Stimulated activated naive B cell treated with anti-CD40 and anti-IgM and Interleukin-4, amounts not matched to agents 10 μg/mL and 1 μg/mL and 100 μg/mL, for 72 hours (primary cell): ENCODE data around the gene SLC25A51.
"Not testable (repeated sequence)": the region's sequence is repeated elsewhere in the genome, so short reads cannot be mapped to it uniquely, and the experiment has no call there.

Source experiments
- ATAC-seq, 2 donors: fragments of 150-1000 bp; cut with Tn5 transposase; replicated peaks; 2 replicates each; pipeline ENCODE4 v1.10.0; 2021; ENCODE audit warnings: moderate library complexity in 1 of 2
- DNase-seq: peaks from one replicate; pipeline ENCODE4 v3.0.0; 2021
- H3K27ac Mint-ChIP-seq: one replicate; pipeline ENCODE4 v1.8.0; 2022; ENCODE audit warnings: mild to moderate bottlenecking, mixed read lengths
- H3K27me3 Mint-ChIP-seq, 2 donors: one replicate each; pipeline ENCODE4 v1.8.0; 2022; ENCODE audit warnings: mixed read lengths in 2 of 2
- H3K36me3 Mint-ChIP-seq, 2 donors: one replicate each; pipeline ENCODE4 v1.8.0; 2022; ENCODE audit warnings: mixed read lengths in 2 of 2, mild to moderate bottlenecking in 1 of 2
- H3K4me1 Mint-ChIP-seq, 2 donors: one replicate each; pipeline ENCODE4 v1.8.0; 2022; ENCODE audit warnings: mixed read lengths in 2 of 2, mild to moderate bottlenecking in 1 of 2
- H3K4me3 Mint-ChIP-seq, 2 donors: one replicate each; pipeline ENCODE4 v1.8.0; 2022; ENCODE audit warnings: mild to moderate bottlenecking in 2 of 2, mixed read lengths in 2 of 2, moderate library complexity in 1 of 2
- H3K9me3 Mint-ChIP-seq, 2 donors: one replicate each; pipeline ENCODE4 v1.8.0; 2022; ENCODE audit warnings: mixed read lengths in 2 of 2, mild to moderate bottlenecking in 1 of 2

SLC25A51 gene

DNA sequence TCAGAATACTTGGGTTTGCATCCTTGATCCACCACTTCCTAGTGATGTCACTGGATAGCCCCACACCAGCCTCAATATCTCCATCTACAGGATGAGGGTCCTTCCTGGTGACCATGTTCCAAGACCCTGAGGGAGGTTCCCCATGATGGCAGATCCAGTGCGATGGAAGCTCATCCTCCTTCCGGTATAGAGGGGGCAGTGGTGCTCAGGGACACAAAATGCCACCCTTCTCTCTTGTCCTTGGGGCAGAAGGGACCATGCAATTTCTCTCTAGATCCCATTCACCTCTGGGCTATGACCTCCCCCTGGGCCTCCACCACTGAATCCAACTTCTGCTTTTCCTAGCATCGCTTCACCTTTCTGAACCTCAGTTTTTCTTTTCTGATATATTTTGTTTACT lies 5.4 kb upstream of the SLC25A51 start:
- no peaks in the 10 kb centered on the region for H3K36me3 Mint-ChIP-seq
- H3K4me1 Mint-ChIP-seq: peaks cover 10 to 15% of the 10 kb centered on the region in 2 donors
- H3K27ac Mint-ChIP-seq: no peak overlapping the region

DNA sequence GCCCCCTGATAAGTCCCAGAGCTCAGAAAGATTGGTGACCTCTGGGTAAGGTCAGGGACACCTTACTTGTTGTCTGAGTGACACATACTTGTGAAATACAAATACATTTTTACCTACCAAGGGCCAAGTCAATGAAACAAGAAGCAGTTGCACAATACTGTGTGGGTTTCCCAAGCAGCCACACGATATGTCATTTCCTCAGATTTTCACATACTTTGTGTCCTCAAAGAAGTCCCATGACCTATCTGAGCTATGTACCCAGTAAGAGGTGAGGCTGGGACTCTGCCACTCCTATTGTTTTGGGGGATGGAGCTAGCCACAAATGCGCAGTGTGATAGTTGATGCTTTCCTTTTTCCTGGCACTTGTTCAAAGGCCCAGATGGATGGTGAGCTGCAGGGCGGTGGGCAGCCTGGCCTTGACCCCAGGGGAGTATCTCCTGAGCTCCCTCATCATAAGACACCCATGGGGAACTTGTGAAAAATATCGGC lies 4.8 kb upstream of the SLC25A51 start:
- Mint-ChIP-seq H3K27me3 (no peaks in the 10 kb centered on the region), H3K36me3 (no peaks in the 10 kb centered on the region)

More for the DNA sequence above, 5.4 kb upstream of the SLC25A51 start:
- Mint-ChIP-seq H3K27me3 (no peaks in the 10 kb centered on the region), H3K9me3 (no peaks in the 10 kb centered on the region), H3K4me3 (no peak overlapping the region)
- DNase-seq: no peak
- ATAC-seq: no peak

DNA sequence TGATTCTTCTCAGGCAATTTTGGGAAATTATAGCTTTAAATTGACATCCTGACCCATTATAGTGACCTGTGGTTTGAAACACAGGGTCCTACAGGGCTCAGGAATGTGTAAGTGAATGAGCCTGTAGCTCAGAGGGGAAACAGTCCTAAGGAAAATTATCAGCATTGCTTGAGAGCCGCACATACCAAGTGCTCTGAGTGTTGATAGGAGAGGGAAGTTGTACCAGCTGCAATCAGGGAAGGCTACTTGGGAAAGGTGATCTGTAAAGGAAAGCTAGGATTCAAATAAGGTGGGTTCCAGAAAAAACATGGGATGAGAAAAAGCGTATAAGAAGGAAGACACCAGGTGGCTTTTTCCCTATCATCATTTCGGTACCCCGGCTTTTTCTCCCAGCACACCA lies 4.4 kb upstream of the SLC25A51 start:
- no peaks in the 10 kb centered on the region for H3K9me3 Mint-ChIP-seq
- no peak overlapping the region for H3K4me3 Mint-ChIP-seq
- ATAC-seq: no peak
- peaks cover 6 to 13% of the 10 kb centered on the region in 2 donors for H3K4me1 Mint-ChIP-seq
- DNase-seq: no peak
- no peaks in the 10 kb centered on the region for H3K36me3 Mint-ChIP-seq
- H3K27me3 Mint-ChIP-seq: no peaks in the 10 kb centered on the region
- no peak overlapping the region for H3K27ac Mint-ChIP-seq

More for the DNA sequence above, 4.8 kb upstream of the SLC25A51 start:
- no peaks in the 10 kb centered on the region for H3K9me3 Mint-ChIP-seq
- H3K27ac Mint-ChIP-seq: no peak overlapping the region
- H3K4me3 Mint-ChIP-seq: no peak overlapping the region
- DNase-seq (no peak), ATAC-seq (no peak)
- H3K4me1 Mint-ChIP-seq: peaks cover 10 to 17% of the 10 kb centered on the region in 2 donors

DNA sequence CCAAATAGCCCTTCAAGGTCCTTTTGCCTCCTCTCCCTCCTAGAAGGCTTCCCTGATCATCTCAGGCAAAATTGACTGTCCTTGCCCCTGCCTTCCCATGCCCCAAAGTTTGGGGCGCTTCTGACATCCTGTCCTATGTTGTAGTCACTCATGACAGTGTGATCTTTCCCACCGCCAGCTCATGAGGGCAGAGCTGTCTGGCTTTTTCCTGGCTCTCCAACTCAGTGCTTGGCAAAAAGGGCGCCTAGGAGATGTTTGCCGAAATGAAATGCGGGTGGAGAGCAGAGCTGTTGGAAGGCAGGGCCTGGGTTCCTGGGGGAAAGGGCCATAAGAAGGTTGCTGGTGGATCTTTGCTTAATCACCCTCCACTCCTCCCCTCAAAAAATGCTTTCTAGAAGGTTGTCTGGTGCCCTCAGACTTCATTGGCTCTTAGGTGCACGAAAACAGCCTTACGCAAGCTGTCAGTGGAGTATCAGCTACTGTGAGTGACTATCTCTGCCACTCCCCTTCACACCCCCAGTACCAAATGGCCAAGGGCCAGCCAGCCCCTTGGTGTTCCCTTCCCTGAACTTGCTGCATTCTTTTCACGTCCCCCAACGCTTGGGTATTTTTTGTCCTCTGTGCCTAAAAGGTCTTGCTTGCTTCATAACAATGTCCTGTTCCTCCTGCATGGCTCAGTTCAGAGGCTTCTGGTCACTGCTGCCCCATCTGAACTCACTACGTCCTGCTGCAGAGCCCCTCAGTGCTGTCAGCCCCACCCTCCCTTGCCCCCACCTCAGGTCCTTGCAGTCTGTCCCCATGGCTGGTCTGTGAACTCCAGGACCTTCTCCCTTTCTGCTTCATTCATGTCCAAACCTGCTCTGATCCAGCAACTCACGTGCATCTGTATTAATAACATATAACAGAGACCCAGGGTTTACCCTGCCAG lies 2.6 kb upstream of the SLC25A51 start:
- no peak overlapping the region for H3K4me3 Mint-ChIP-seq
- H3K36me3 Mint-ChIP-seq: no peaks in the 10 kb centered on the region
- no peaks in the 10 kb centered on the region for H3K27me3 Mint-ChIP-seq
- no peak for ATAC-seq
- DNase-seq: no peak
- no peaks in the 10 kb centered on the region for H3K9me3 Mint-ChIP-seq
- peaks cover 9 to 18% of the 10 kb centered on the region in 2 donors for H3K4me1 Mint-ChIP-seq
- H3K27ac Mint-ChIP-seq: no peak overlapping the region

DNA sequence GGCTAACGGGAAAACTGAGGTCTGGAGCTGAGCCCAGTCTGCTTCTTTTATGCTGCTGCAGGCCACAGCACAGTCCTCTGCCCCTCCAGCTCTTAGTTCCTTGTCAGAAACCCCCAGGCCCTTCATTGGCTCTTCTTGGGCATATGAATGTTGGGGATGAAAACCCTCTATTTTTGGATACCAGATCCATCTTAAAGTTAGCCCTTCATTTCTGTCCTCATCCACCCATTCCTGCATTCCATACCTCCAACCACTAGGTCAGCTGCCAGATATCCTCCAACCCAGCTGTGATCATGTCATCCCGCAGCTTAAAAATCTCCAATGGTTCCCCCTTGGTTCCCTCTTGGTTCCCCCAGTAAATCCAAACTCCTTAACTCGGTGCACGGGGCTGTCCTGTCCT lies 1.8 kb upstream of the SLC25A51 start:
- ATAC-seq (no peak), DNase-seq (no peak)
- H3K27me3 Mint-ChIP-seq: no peaks in the 10 kb centered on the region
- H3K27ac Mint-ChIP-seq: no peak overlapping the region
- peaks cover 11 to 20% of the 10 kb centered on the region in 2 donors for H3K4me1 Mint-ChIP-seq
- H3K9me3 Mint-ChIP-seq: no peaks in the 10 kb centered on the region
- peaks cover 1% of the 10 kb centered on the region in 2 donors for H3K36me3 Mint-ChIP-seq
- H3K4me3 Mint-ChIP-seq: no peak overlapping the region

DNA sequence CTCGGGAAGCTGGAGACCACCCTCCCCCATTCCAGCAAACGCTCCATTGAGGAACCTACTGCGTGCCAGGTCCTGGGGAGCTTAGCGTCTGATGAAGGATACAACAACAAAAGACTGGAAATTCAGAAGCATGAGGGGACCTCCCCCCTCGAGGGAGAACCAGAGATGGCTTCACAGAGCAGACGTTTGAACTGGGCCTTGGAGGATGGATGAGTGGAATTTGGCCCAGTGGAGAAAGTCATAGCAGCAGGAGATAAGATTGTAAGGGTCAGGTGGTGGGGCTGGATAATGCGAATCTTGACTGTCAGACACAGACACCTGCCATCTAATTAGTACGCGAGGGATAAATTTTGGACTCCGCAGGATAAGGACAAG lies 1.2 kb upstream of the SLC25A51 start:
- DNase-seq (no peak), ATAC-seq (no peak)
- Mint-ChIP-seq H3K36me3 (peaks cover 3 to 4% of the 10 kb centered on the region in 2 donors), H3K4me1 (peaks cover 12 to 23% of the 10 kb centered on the region in 2 donors), H3K9me3 (no peaks in the 10 kb centered on the region), H3K4me3 (peak overlapping the region in 1 of 2 donors; percentile 97), H3K27me3 (no peaks in the 10 kb centered on the region), H3K27ac (no peak overlapping the region)

DNA sequence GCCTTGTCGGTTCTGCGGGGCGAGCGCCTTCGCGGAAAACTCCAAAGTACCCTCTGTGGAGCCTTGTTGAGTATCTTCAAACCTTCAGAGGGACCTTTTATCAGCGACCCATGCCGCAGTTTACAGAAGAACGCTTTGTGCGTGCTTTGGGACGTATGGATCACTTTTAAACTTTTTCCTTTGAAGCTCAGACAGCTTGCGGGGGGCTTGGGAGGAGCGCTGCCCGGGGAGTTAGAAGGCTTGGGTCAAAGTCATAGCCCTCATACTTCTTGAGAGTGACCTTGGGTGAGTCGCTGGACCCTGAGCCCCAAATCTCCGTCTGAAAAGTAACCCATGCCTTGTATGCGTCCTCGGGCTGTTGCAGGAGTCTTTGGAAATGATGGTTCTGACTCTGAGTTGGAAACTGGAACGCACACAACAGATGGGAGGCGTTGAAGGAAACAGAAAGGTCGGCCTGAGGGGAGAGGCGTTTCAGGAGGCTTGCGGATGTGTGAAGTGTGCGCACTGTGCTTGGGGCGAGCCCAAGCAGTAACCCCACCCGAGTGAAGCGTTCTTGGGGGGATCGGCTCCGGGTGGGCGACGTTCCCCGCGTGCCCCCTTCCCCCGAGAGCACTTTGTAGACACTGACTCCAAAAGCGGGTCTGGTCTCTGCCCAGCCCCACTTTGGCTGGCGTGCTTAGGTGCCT lies 661 bp upstream of the SLC25A51 start:
- Mint-ChIP-seq H3K4me1 (peaks cover 12 to 23% of the 10 kb centered on the region in 2 donors), H3K36me3 (peaks cover 3 to 4% of the 10 kb centered on the region in 2 donors), H3K27ac (peak overlapping the region; percentile 98), H3K27me3 (no peaks in the 10 kb centered on the region), H3K9me3 (no peaks in the 10 kb centered on the region), H3K4me3 (peak overlapping the region; percentile 92 to 97)
- no peak for ATAC-seq
- DNase-seq: no peak

DNA sequence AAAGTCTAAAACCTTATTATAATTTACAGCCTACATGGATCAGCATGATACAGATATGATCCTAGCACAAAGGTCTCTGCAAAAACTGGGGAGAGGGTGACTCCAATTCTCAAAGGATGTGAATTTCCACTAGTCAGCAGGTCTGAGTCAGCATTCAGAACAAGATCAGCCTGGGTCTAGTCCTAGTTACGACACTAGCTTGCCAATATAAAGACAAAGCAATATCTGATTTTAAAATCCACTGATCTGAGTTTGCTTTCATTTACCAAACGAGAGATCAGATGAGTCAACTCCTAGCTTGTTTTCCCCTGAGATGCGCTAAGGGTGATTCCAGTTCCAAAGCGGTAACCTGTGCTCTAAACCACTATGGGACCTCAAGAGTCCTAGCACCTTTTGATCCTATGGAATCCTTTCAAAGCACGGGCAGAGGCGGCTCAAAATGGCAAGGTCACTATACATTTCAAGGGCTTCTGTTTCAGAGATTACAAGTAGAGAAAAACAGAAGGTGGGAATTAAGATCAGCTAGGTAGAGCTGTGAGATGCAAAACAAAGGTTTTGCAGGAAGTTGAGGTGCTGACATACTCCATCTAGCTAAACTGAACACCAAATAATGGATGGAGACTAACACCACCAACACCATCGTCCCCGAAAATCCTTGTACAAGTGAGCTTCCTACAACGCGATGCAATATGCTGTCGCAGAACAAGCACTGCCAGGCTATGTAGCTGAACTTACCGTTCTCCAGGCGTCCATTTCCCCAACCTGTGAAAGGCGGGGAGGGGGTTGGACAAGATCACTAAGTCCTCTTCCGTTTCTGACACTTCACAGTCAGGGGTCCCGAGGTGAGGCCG lies 906 bp downstream of the SLC25A51 start:
- H3K27me3 Mint-ChIP-seq: no peaks in the 10 kb centered on the region
- DNase-seq (no peak), ATAC-seq (peak; percentile 15 to 28)
- H3K4me1 Mint-ChIP-seq: peaks cover 12 to 23% of the 10 kb centered on the region in 2 donors
- peak overlapping the region; percentile 98 for H3K27ac Mint-ChIP-seq
- H3K4me3 Mint-ChIP-seq: peak overlapping the region; percentile 92 to 97
- H3K9me3 Mint-ChIP-seq: no peaks in the 10 kb centered on the region
- peaks cover 7 to 10% of the 10 kb centered on the region in 2 donors for H3K36me3 Mint-ChIP-seq

DNA sequence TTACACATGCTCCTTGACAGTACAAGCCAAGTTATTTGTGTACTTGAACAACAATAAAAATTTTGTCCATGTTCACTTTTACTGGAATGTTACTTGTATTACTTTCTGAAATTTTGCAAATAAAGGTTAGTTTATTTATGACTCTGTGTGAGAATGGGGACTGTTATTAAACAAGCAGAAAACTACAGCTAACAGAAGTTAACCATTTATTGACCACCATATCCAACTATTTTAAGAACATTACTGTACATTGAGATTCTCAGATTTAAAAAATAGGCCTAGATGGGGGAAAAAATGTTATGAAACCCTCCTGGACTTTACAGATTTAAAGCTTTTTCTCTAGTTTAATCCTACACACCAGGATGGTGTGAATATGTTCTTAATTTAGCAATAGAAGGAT lies 1.8 kb downstream of the SLC25A51 start:
- Mint-ChIP-seq H3K4me3 (no peak overlapping the region), H3K27ac (no peak overlapping the region), H3K36me3 (peaks cover 12 to 15% of the 10 kb centered on the region in 2 donors), H3K4me1 (peaks cover 14 to 23% of the 10 kb centered on the region in 2 donors), H3K9me3 (no peaks in the 10 kb centered on the region), H3K27me3 (no peaks in the 10 kb centered on the region)
- no peak for ATAC-seq
- no peak for DNase-seq

DNA sequence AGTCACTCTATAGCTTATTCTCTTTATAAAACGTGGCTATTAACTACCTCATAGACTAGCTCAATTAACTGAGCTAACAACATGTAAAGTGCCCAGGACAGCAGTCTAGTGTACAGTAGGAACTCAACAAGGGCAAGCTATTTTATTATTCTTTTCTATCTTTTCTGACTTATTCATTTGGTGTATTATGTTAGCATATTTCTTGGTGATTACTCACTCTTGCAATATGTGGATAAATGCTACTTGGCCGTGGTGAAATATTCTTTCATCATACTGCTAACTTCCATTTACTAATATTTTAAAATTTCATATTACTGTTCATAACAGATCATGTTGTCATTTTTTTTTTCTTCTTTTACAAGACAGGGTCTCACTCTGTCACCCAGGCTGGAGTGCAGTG lies 4.9 kb downstream of the SLC25A51 start:
- H3K27ac Mint-ChIP-seq: no peak overlapping the region
- H3K4me1 Mint-ChIP-seq: peaks cover 9 to 11% of the 10 kb centered on the region in 2 donors
- DNase-seq: no peak
- H3K36me3 Mint-ChIP-seq: peaks cover 24 to 39% of the 10 kb centered on the region in 2 donors
- no peaks in the 10 kb centered on the region for H3K27me3 Mint-ChIP-seq
- H3K4me3 Mint-ChIP-seq: no peak overlapping the region
- H3K9me3 Mint-ChIP-seq: no peaks in the 10 kb centered on the region
- ATAC-seq: no peak

DNA sequence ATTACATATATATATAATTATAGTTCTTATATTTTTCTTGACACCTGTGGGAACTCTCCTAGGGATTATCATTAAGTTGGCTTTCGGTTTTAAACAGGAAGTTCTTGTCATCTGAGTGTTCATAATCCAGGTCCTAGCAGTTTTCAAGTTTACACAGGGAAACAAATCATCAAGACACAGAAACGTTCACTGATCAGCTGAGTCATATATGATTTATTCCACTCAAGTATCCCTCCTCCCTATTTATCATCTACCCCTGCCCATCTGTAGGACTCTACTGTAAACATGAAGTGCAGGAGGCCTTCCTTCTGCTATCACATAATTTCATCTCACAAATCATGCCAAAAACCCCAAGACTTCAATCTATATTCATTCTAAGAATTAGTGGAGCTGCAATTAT lies 6.3 kb downstream of the SLC25A51 start:
- no peaks in the 10 kb centered on the region for H3K27me3 Mint-ChIP-seq
- no peaks in the 10 kb centered on the region for H3K9me3 Mint-ChIP-seq
- ATAC-seq: no peak
- H3K36me3 Mint-ChIP-seq: peaks cover 36 to 52% of the 10 kb centered on the region in 2 donors
- no peak overlapping the region for H3K27ac Mint-ChIP-seq
- no peak for DNase-seq
- H3K4me3 Mint-ChIP-seq: no peak overlapping the region
- peaks cover 5 to 7% of the 10 kb centered on the region in 2 donors for H3K4me1 Mint-ChIP-seq

DNA sequence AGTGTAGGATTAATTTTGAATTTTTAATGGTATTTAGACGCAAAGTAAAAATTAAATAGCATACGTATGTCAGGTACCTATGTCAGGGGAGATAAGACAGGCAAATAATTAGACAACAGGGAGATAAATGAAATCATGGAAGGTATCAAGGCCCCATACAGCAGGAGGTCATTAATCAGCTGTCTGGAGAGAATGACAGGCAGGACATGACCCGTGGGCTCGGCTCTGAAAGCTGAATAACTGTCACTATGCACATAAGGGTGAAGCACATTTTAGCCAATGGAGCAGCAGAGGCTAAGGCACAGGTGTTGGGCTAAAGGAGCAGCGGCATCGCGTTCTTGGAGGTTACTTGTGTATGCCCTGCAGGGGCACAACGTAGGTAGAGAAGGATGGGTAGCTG lies 11.9 kb downstream of the SLC25A51 start:
- no peak for DNase-seq
- no peak overlapping the region for H3K27ac Mint-ChIP-seq

DNA sequence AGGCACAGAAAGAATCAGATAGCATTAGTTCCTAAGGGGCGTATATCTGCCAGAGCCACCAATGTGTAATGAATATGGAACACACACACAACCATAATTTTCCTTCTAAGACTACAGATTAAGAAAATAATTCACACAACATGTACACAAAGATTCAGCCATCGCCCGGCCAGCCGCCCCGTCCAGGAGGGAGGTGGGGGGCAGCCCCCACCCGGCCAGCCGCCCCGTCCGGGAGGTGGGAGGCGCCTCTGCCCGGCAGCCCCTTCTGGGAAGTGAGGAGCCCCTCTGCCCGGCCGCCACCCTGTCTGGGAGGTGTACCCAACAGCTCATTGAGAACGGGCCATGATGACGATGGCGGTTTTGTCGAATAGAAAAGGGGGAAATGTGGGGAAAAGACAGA lies 12.9 kb downstream of the SLC25A51 start:
- ATAC-seq, DNase-seq, H3K9me3 Mint-ChIP-seq, H3K4me3 Mint-ChIP-seq, H3K27me3 Mint-ChIP-seq, H3K4me1 Mint-ChIP-seq, H3K27ac Mint-ChIP-seq: not testable (repeated sequence)
- H3K36me3 Mint-ChIP-seq: peaks cover 45 to 70% of the 10 kb centered on the region in 2 donors

More for the DNA sequence above, 11.9 kb downstream of the SLC25A51 start:
- Mint-ChIP-seq H3K4me3 (no peak overlapping the region), H3K9me3 (no peaks in the 10 kb centered on the region), H3K27me3 (no peaks in the 10 kb centered on the region), H3K4me1 (peaks cover 0 to 5% of the 10 kb centered on the region in 2 donors), H3K36me3 (peaks cover 47 to 72% of the 10 kb centered on the region in 2 donors)
- no peak for ATAC-seq

DNA sequence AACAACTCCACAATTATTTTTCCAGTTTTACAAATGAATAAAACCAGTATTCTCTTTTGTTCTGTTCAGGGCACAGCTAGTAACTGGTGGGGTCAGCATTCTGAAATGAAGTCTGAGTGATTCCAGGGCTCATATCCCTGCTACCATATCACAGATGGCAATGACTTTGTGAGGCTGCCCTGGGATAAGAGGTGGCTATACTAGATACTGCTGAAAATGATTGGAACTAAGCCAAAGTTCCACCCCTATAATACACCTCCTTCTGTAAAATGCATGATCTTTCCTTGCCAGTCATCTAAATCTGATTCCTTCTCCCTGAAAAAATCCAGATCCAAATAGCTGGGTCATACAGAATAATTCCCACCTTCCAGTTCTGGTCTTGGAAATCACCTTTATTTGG lies 14.4 kb downstream of the SLC25A51 start:
- DNase-seq: no peak
- no peak overlapping the region for H3K4me3 Mint-ChIP-seq
- ATAC-seq: no peak
- no peak overlapping the region for H3K27ac Mint-ChIP-seq
- no peaks in the 10 kb centered on the region for H3K9me3 Mint-ChIP-seq
- peaks cover 0 to 5% of the 10 kb centered on the region in 2 donors for H3K4me1 Mint-ChIP-seq
- peaks cover 41 to 63% of the 10 kb centered on the region in 2 donors for H3K36me3 Mint-ChIP-seq
- H3K27me3 Mint-ChIP-seq: no peaks in the 10 kb centered on the region
